ENCODE data around the gene SLC8A1.

The SLC8A1 gene

DNA sequence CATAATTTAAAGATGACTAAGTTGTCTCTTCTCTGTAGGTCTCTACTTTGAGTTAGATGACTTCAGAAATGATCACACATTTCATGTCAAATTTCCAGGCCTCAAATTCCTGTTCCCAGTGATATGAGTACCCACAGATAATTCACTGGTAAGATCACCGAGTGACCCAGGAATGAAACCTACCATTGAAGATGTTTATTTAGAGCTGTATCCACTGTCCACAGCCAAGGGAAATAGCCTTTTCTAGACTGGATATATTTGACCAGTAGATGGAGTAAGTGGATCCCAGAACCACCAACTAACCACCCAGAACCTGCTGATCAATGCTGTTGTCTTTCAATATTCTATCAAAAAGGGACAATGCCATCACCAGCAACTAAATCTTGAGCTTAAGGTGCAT lies 238.8 kb downstream of the SLC8A1 start:
- POLR2A ChIA-PET: no interaction called here
- no peak for DNase-seq (ENCODE audit: extremely low spot score)
- CTCF ChIA-PET: interaction anchor here (1.0 to 1.4 kb wide), 2 partner anchors 22 to 375 kb away, joined by 3 read pairs; no protein-coding TSS in a partner anchor
- TF ChIP-seq, protein P1, sequence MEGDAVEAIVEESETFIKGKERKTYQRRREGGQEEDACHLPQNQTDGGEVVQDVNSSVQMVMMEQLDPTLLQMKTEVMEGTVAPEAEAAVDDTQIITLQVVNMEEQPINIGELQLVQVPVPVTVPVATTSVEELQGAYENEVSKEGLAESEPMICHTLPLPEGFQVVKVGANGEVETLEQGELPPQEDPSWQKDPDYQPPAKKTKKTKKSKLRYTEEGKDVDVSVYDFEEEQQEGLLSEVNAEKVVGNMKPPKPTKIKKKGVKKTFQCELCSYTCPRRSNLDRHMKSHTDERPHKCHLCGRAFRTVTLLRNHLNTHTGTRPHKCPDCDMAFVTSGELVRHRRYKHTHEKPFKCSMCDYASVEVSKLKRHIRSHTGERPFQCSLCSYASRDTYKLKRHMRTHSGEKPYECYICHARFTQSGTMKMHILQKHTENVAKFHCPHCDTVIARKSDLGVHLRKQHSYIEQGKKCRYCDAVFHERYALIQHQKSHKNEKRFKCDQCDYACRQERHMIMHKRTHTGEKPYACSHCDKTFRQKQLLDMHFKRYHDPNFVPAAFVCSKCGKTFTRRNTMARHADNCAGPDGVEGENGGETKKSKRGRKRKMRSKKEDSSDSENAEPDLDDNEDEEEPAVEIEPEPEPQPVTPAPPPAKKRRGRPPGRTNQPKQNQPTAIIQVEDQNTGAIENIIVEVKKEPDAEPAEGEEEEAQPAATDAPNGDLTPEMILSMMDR (IDR thresholded peaks at IDR 0.05; ENCODE audit: control extremely low read depth, extremely low read depth, low read depth, missing control alignments): no peak

DNA sequence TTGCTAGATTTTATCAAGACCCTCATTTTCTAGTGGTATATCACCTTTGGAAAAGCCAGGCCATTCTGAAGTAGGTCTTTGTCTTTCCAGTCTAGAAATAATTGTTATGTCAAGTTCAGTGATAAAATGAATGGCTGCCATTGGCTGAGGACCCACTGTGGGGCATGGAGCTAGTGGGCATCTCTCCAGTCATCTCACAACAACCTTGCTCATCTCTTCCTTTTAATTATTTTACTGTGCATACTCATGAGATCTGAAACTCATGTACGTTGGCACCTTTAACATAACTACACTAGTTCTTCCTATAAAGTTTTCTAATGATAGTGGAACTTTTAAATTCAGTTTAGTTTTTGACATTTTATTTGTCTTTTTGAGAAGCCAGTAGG lies 240.9 kb downstream of the SLC8A1 start:
- POLR2A ChIA-PET: no interaction called here
- DNase-seq (ENCODE audit: extremely low spot score): no peak
- CTCF ChIA-PET: no interaction called here
- TF ChIP-seq, protein P1 (IDR thresholded peaks at IDR 0.05; ENCODE audit: control extremely low read depth, extremely low read depth, low read depth, missing control alignments): no peak

DNA sequence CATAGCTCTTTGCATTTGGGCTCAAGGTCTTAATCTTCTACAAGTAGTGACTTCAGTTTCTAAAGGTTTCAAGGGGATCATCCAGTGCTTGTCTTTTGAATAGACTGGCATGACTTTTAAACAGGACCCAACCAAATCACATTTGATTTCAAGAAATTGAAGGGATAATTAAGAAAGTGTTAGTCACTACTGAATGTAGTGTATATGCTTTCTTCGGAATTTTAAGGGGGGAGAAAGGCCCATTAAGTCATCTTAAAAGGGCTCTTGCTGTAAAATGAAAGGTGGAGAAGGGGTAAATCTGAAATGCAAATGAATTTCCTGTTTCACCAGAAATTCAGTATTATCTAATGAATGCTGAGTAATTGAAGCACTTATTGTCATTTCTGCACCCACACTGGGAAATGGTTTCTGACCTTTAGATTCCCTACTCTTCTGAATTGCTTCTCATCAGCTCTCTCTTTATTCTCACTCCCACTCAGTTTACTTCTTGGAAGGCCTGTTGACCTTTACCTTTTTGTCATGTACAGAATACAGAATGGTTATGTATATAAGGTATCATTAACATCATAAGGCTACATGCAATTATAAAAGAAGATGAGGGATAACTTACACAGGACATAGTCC lies 241.4 kb downstream of the SLC8A1 start:
- POLR2A ChIA-PET: no interaction called here
- no peak for DNase-seq (ENCODE audit: extremely low spot score)
- CTCF ChIA-PET: no interaction called here
- TF ChIP-seq, protein P1 (IDR thresholded peaks at IDR 0.05; ENCODE audit: control extremely low read depth, extremely low read depth, low read depth, missing control alignments): no peak

DNA sequence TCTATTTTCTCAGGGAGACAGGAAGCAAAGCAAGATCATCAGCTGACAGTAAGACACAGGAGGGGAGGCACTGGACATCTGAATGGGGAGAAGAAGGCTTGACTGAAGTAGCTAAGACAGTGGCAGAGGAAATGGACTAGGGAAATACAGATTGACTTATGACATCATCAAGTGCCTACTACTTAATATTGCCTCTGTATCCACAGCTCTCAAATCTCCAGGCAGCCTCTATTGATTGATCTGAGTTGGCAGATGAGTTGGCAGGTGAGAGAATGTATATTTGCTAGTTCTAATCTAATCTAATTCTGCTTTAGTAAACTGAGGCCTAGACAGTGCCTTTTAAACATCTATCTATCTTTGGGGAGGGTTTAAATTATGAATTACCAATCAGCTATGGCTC lies 242.1 kb downstream of the SLC8A1 start:
- TF ChIP-seq, protein P1 (IDR thresholded peaks at IDR 0.05; ENCODE audit: control extremely low read depth, extremely low read depth, low read depth, missing control alignments): no peak
- ChIA-PET CTCF (interaction anchor here (0.8 kb wide), 1 partner anchor 10 kb away, joined by 3 read pairs; no protein-coding TSS in a partner anchor), POLR2A (no interaction called here)
- DNase-seq (ENCODE audit: extremely low spot score): no peak

DNA sequence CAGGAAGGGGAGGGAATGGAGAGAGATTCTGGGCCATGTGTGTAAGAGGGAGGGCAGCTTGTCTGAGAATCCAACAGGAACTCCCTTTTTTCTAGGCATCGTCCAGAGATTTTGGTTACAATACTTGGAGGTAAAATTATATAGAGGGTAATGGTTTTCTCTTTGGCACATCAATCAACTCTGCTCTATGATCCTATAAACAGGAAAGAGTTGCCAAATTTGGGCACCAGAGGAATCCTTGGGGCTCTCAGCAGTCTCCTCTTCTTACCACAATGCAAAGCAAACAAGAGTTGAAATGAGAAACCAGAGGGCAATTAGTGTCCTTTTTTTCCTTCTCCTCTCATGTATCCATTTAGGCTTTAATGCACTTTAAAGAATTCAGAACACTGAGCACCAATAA lies 243.4 kb downstream of the SLC8A1 start:
- DNase-seq (ENCODE audit: extremely low spot score): no peak
- CTCF ChIA-PET: interaction anchor here (0.9 kb wide), 1 partner anchor 10 kb away, joined by 3 read pairs; no protein-coding TSS in a partner anchor
- POLR2A ChIA-PET: no interaction called here
- TF ChIP-seq, protein P1 (IDR thresholded peaks at IDR 0.05; ENCODE audit: control extremely low read depth, extremely low read depth, low read depth, missing control alignments): no peak

DNA sequence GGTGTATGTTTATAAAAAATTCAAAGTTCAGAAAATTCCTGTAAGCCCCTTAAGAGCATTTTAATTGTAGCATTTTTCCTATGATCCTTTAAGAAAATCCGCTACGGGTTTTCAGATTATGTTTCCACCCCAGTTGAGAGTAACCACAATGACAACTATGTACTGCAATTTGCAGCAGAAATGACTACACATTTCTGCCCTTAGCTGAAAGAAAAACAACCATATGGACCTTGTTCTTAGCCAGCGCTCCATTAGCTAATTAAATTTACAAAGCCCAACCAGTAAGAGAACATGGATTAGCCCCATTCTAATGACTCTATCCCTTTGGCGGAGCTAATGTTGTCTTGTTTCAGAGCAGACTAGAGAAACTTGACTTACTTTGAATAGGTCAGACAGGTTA lies 247.6 kb downstream of the SLC8A1 start:
- CTCF ChIA-PET: interaction anchor here (1.3 to 1.4 kb wide), 2 partner anchors 62 to 274 kb away, joined by 3 read pairs; no protein-coding TSS in a partner anchor
- no peak for DNase-seq (ENCODE audit: extremely low spot score)
- TF ChIP-seq, protein P1 (IDR thresholded peaks at IDR 0.05; ENCODE audit: control extremely low read depth, extremely low read depth, low read depth, missing control alignments): no peak
- POLR2A ChIA-PET: no interaction called here
